HepG2 (cell line): ENCODE results near the gene SMPD3. TPM values are rescaled to one million over a fixed set of nuclear protein-coding genes. Genes with fewer than 3 reads are reported as not detected.

ENCODE experiments used
- HOXA3 ChIP-seq: sonication (generic); formaldehyde crosslinking; IDR thresholded peaks from 2 replicates; pipeline ENCODE4 v1.5.0; 2020; ENCODE audit warnings: missing genetic modification reagents
- MIER2 ChIP-seq: IDR thresholded peaks from 2 replicates; pipeline ENCODE4 v1.6.1; 2016; ENCODE audit warnings: missing biosample characterization, missing genetic modification reagents
- PRMT3 ChIP-seq: sonication (generic); formaldehyde crosslinking; IDR thresholded peaks from 2 replicates; pipeline ENCODE4 v1.8.1; 2022; ENCODE audit warnings: low read depth, mild to moderate bottlenecking, moderate library complexity, missing genetic modification reagents, borderline replicate concordance
- RFX3 ChIP-seq: IDR thresholded peaks from 2 replicates; pipeline ENCODE4 v1.6.1; 2016; ENCODE audit warnings: missing biosample characterization, missing genetic modification reagents
- ZBTB25 ChIP-seq: IDR thresholded peaks from 2 replicates; pipeline ENCODE4 v1.6.1; 2018; ENCODE audit warnings: missing genetic modification reagents
- ZFY ChIP-seq: sonication (generic); formaldehyde crosslinking; IDR thresholded peaks from 2 replicates; pipeline ENCODE4 v1.4.0; 2020; ENCODE audit warnings: missing genetic modification reagents
- ZMYM2 ChIP-seq: sonication (generic); formaldehyde crosslinking; IDR thresholded peaks from 2 replicates; pipeline ENCODE4 v1.8.0; 2022; ENCODE audit warnings: mild to moderate bottlenecking, missing genetic modification reagents
- ZNF138 ChIP-seq: sonication (generic); formaldehyde crosslinking; IDR thresholded peaks from 2 replicates; pipeline ENCODE4 v1.5.0; 2020; ENCODE audit warnings: mild to moderate bottlenecking, low read depth, missing genetic modification reagents
- ZNF274 ChIP-seq: sonication (generic); formaldehyde crosslinking; IDR thresholded peaks from 2 replicates; pipeline ENCODE4 v1.5.1; 2020; ENCODE audit warnings: mild to moderate bottlenecking, missing genetic modification reagents
- ZNF33B ChIP-seq: sonication (generic); formaldehyde crosslinking; IDR thresholded peaks from 2 replicates; pipeline ENCODE4 v1.5.1; 2020; ENCODE audit warnings: mild to moderate bottlenecking, missing genetic modification reagents
- polyA plus RNA-seq, 8 experiments: library from polyadenylated mRNA; depleted of rRNA in 3 of 8; stranded (reverse) in 7 of 8; unstranded in 1 of 8; fragments of >200 nt; fragmentation: Illumina TruSeq in 4 of 8; extraction: Trizol in 4 of 8; gene quantifications; 2 replicates each; pipeline versions ENCODE4 v1.2.1 to v1.2.3, GENCODE V29; 2011 to 2016; ENCODE audit warnings: low read depth in 4 of 8, missing spikeins in 1 of 8, mixed read lengths in 1 of 8; ENCODE audit not compliant: insufficient read depth in 1 of 8
- total RNA-seq, 5 experiments: library from RNA; depleted of rRNA; stranded (reverse); fragments of >200 nt; fragmentation: Illumina TruSeq; extraction: Trizol; gene quantifications; 2 replicates each; pipeline ENCODE4 v1.2.3, GENCODE V29; 2016; ENCODE audit warnings: low read depth in 1 of 5
- TF ChIP-seq, protein P1 (sequence below): sonication (generic); formaldehyde crosslinking; IDR thresholded peaks from 2 replicates; pipeline ENCODE4 v1.5.1; 2020; ENCODE audit warnings: mild to moderate bottlenecking, missing genetic modification reagents
- TF ChIP-seq, protein P2 (sequence below): sonication (generic); formaldehyde crosslinking; IDR thresholded peaks from 2 replicates; pipeline ENCODE4 v1.8.1; 2023; ENCODE audit warnings: mild to moderate bottlenecking, missing genetic modification reagents
- TF ChIP-seq, protein P3 (sequence below): IDR thresholded peaks from 2 replicates; pipeline ENCODE4 v1.6.1; 2016
- TF ChIP-seq, protein P4 (sequence below): sonication (generic); formaldehyde crosslinking; IDR thresholded peaks from 2 replicates; pipeline ENCODE4 v1.4.0; 2020; ENCODE audit warnings: mild to moderate bottlenecking, missing genetic modification reagents

SMPD3 gene
- total and polyA plus RNA-seq, 2 of the 13 experiments (the other 11 are each of a cell fraction or from before 2014, with no cell fraction given) = 0.07 to 0.32 TPM

DNA sequence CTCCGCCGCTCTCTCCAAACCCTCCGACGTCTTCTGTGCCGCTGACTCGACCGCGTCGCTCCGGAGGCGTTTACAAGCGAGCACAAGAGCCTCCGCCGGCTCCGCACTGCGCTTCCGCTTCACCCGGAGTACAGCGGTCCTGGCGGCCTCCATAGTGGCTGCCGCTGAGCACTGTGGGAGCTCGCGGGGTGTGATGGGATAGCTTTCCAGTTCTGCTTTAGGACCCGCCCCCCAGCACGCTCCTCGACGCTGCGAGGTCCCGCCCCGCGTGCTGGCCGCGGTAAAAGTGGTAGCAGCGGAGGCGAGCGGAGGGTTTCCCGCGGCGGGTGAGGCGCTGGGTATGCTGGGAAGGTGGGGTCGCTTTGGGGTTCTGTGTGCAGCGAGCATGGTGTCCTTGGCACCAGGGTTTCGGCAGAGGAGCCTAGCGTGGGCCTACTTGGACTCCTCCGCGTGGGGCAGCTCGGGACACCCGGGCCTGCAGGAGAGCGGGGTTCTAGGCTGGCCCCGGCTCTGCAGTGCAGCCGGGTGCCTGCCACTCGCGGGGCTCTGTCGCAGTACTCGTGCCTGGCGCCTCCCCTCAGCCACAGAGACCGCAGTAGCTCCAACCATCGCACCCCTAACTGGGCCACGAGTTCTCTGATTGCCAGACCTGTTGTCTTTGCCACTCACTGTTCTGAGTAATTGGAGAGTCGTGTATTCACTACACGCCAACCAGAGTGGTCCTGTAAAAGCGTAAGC, 137.4 kb downstream of the SMPD3 start, which contains the start of the genes PRMT7 and SLC7A6OS (continued):
- TF ChIP-seq, protein P1, sequence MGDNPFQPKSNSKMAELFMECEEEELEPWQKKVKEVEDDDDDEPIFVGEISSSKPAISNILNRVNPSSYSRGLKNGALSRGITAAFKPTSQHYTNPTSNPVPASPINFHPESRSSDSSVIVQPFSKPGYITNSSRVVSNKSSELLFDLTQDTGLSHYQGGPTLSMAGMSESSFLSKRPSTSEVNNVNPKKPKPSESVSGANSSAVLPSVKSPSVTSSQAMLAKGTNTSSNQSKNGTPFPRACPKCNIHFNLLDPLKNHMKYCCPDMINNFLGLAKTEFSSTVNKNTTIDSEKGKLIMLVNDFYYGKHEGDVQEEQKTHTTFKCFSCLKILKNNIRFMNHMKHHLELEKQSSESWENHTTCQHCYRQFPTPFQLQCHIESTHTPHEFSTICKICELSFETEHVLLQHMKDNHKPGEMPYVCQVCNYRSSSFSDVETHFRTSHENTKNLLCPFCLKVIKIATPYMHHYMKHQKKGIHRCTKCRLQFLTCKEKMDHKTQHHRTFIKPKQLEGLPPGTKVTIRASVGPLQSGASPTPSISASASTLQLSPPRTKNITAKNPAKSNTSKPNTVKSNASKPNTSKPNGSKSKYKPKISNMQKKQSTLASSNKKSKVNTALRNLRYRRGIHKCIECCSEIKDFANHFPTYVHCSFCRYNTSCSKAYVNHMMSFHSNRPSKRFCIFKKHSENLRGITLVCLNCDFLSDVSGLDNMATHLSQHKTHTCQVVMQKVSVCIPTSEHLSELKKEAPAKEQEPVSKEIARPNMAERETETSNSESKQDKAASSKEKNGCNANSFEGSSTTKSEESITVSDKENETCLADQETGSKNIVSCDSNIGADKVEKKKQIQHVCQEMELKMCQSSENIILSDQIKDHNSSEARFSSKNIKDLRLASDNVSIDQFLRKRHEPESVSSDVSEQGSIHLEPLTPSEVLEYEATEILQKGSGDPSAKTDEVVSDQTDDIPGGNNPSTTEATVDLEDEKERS (CRISPR knock-in tag) = peak; percentile 99
- TF ChIP-seq, protein P2, sequence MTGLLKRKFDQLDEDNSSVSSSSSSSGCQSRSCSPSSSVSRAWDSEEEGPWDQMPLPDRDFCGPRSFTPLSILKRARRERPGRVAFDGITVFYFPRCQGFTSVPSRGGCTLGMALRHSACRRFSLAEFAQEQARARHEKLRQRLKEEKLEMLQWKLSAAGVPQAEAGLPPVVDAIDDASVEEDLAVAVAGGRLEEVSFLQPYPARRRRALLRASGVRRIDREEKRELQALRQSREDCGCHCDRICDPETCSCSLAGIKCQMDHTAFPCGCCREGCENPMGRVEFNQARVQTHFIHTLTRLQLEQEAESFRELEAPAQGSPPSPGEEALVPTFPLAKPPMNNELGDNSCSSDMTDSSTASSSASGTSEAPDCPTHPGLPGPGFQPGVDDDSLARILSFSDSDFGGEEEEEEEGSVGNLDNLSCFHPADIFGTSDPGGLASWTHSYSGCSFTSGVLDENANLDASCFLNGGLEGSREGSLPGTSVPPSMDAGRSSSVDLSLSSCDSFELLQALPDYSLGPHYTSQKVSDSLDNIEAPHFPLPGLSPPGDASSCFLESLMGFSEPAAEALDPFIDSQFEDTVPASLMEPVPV (CRISPR knock-in tag) = peak; percentile 100
- peak; percentile 100 for TF ChIP-seq ZNF33B (CRISPR knock-in tag)
- peak; percentile 99 for TF ChIP-seq PRMT3
- peak; percentile 100 for TF ChIP-seq ZNF274 (CRISPR knock-in tag)
- TF ChIP-seq, protein P3, sequence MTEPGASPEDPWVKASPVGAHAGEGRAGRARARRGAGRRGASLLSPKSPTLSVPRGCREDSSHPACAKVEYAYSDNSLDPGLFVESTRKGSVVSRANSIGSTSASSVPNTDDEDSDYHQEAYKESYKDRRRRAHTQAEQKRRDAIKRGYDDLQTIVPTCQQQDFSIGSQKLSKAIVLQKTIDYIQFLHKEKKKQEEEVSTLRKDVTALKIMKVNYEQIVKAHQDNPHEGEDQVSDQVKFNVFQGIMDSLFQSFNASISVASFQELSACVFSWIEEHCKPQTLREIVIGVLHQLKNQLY (CRISPR knock-in tag) = peak; percentile 93
- peak; percentile 97 for TF ChIP-seq ZMYM2 (CRISPR knock-in tag)
- TF ChIP-seq MIER2 = peak; percentile 86; the same call in 1 of the 2 replicates
- peak; percentile 100 for TF ChIP-seq ZNF138 (CRISPR knock-in tag)
- TF ChIP-seq, protein P4, sequence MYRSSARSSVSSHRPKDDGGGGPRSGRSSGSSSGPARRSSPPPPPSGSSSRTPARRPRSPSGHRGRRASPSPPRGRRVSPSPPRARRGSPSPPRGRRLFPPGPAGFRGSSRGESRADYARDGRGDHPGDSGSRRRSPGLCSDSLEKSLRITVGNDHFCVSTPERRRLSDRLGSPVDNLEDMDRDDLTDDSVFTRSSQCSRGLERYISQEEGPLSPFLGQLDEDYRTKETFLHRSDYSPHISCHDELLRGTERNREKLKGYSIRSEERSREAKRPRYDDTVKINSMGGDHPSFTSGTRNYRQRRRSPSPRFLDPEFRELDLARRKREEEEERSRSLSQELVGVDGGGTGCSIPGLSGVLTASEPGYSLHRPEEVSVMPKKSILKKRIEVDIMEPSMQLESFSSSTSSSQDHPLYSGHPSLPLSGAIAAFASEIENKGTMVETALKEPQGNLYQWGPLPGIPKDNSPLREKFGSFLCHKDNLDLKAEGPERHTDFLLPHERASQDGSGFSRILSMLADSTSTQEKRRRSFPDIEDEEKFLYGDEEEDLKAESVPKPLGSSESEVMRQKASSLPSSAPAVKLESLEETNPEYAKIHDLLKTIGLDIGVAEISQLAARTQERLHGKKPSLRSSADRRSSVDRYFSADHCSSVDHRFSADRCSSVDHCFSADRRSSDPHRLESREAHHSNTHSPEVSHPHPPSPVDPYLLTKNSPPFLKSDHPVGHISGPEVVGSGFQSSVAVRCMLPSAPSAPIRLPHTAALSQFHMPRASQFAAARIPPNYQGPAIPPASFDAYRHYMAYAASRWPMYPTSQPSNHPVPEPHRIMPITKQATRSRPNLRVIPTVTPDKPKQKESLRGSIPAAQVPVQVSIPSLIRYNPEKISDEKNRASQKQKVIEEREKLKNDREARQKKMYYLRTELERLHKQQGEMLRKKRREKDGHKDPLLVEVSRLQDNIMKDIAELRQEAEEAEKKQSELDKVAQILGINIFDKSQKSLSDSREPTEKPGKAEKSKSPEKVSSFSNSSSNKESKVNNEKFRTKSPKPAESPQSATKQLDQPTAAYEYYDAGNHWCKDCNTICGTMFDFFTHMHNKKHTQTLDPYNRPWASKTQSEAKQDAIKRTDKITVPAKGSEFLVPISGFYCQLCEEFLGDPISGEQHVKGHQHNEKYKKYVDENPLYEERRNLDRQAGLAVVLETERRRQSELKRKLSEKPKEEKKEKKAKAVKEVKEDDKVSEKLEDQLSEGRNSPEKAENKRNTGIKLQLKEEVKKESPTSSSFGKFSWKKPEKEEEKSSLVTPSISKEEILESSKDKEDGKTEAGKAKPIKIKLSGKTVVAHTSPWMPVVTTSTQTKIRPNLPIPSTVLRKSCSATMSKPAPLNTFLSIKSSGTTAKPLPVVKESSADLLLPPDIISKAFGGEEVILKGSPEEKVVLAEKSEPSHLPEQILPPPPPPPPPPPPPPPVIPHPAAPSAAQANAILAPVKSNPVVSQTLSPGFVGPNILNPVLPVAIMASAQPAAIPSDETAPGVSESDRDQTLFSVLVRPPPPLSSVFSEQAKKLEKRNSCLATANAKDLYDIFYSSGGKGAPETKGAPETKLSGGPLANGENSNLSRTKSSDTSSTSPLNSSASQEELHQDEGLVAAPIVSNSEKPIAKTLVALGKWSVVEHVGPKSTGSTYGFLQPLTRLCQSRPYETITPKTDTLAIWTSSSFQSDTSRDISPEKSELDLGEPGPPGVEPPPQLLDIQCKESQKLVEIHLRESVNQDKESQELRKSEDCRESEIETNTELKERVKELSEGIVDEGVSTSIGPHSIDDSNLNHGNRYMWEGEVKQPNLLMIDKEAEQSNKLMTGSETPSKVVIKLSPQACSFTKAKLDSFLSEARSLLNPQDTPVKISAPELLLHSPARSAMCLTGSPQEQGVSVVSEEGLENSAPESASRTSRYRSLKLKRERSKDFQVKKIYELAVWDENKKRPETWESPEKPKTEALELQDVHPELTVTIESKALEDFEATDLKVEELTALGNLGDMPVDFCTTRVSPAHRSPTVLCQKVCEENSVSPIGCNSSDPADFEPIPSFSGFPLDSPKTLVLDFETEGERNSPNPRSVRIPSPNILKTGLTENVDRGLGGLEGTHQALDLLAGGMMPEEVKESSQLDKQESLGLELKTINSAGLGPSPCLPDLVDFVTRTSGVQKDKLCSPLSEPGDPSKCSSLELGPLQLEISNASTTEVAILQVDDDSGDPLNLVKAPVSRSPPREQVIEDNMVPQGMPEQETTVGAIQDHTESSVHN = peak; percentile 99
- peak; percentile 96 for TF ChIP-seq ZFY
- peak; percentile 98; the same call in 1 of the 2 replicates for TF ChIP-seq ZBTB25 (CRISPR knock-in tag)
- TF ChIP-seq RFX3 (CRISPR knock-in tag) = no peak; the same call in 1 of the 2 replicates
- TF ChIP-seq HOXA3 (CRISPR knock-in tag) = peak; percentile 96
